ENCODE measurements around the gene WWOX.

GRCh38 chr16:78435260-78435659 lies 335.8 kb downstream of the WWOX start:
- TF ChIP-seq SNRNP70 (IDR thresholded peaks at IDR 0.05; ENCODE audit: low read depth, low read length), result no peak
- TF ChIP-seq CTCF (CRISPR knock-in tag; IDR thresholded peaks at IDR 0.05), result no peak
- TF ChIP-seq RXRB (CRISPR knock-in tag; IDR thresholded peaks at IDR 0.05; ENCODE audit: borderline replicate concordance), result no peak
- TF ChIP-seq REST (IDR thresholded peaks at IDR 0.05; ENCODE audit: borderline replicate concordance in 1 of 2, low read depth in 1 of 2, low read length in 2 of 2), result no peak
- no peak for TF ChIP-seq HNRNPL (IDR thresholded peaks at IDR 0.05; ENCODE audit: low read depth, low read length)
- TF ChIP-seq ZBTB33 (CRISPR knock-in tag; IDR thresholded peaks at IDR 0.05), result no peak
- no peak for TF ChIP-seq SMC3 (IDR thresholded peaks at IDR 0.05; ENCODE audit: low read length)
- no peak for TF ChIP-seq PBX3 (CRISPR knock-in tag; IDR thresholded peaks at IDR 0.05; ENCODE audit: borderline replicate concordance)
- TF ChIP-seq MNT (IDR thresholded peaks at IDR 0.05), result no peak
- TF ChIP-seq MIXL1 (CRISPR knock-in tag; IDR thresholded peaks at IDR 0.05), result no peak
